PFSK-1 (cell line): ENCODE data around the gene KCP. TPM values are rescaled to one million over a fixed set of nuclear protein-coding genes. Genes with fewer than 3 reads are reported as not detected.

Source experiments
- FOXP2 ChIP-seq: optimal IDR thresholded peaks from 2 replicates; pipeline ENCODE3; 2011; ENCODE audit warnings: borderline replicate concordance, control low read depth, inconsistent platforms; ENCODE audit not compliant: insufficient read depth; ENCODE audit errors: extremely low read length, extremely low read depth
- POLR2AphosphoS5 ChIP-seq: IDR thresholded peaks from 2 replicates; pipeline ENCODE4 v1.6.1; 2012; ENCODE audit warnings: low read depth, mild to moderate bottlenecking, control low read depth, low read length, moderate library complexity
- SIN3A ChIP-seq: IDR thresholded peaks from 2 replicates; pipeline ENCODE4 v1.6.1; 2012; ENCODE audit warnings: mild to moderate bottlenecking, low read length, moderate library complexity, borderline replicate concordance; ENCODE audit not compliant: insufficient read depth
- TAF1 ChIP-seq: IDR thresholded peaks from 2 replicates; pipeline ENCODE4 v1.6.1; 2012; ENCODE audit warnings: low read length, control low read depth, borderline replicate concordance; ENCODE audit not compliant: insufficient read depth
- polyA plus RNA-seq: library from polyadenylated mRNA; unstranded; fragments of >200 nt; gene quantifications from one replicate; pipeline ENCODE4 v1.2.1, GENCODE V29; 2012; ENCODE audit warnings: low read depth, missing spikeins; ENCODE audit not compliant: insufficient read length
- TF ChIP-seq, protein P1 (sequence below), 2 experiments: IDR thresholded peaks; 2 replicates each; pipeline versions ENCODE4 v1.6.1 to v1.8.0; 2011 to 2012; ENCODE audit warnings: low read depth in 2 of 2, low read length in 2 of 2, control low read depth in 1 of 2, inconsistent platforms in 1 of 2, mild to moderate bottlenecking in 1 of 2, moderate library complexity in 1 of 2; ENCODE audit not compliant: insufficient read depth in 1 of 2

Gene KCP
- 2.2 TPM for polyA plus RNA-seq

DNA sequence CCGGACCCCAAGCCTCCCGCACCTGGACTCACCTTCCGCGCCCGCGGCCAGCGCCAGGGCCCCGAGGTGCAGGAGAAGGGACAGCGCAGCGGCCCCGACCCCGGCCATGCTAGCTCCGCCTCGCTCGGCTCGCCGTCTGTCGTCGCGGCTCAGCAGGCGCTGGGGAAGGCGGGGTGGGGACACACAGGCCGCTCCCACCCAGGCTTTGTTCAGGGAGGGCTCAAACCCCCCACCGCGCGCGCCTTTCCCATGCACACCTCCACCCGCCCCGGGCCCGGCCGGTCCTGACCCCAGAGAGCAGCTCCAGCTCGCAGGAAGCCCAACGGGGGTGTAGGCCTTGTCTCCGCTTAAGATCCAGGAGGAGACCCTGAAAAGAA, at the start of gene KCP:
KCP (minus strand) TSS at position 141 of the 377 bp plus-strand sequence; CDS start at position 108, 33 bp downstream.
- TF ChIP-seq TAF1 (no peak), SIN3A (no peak), FOXP2 (no peak), POLR2AphosphoS5 (no peak)
- TF ChIP-seq, protein P1, sequence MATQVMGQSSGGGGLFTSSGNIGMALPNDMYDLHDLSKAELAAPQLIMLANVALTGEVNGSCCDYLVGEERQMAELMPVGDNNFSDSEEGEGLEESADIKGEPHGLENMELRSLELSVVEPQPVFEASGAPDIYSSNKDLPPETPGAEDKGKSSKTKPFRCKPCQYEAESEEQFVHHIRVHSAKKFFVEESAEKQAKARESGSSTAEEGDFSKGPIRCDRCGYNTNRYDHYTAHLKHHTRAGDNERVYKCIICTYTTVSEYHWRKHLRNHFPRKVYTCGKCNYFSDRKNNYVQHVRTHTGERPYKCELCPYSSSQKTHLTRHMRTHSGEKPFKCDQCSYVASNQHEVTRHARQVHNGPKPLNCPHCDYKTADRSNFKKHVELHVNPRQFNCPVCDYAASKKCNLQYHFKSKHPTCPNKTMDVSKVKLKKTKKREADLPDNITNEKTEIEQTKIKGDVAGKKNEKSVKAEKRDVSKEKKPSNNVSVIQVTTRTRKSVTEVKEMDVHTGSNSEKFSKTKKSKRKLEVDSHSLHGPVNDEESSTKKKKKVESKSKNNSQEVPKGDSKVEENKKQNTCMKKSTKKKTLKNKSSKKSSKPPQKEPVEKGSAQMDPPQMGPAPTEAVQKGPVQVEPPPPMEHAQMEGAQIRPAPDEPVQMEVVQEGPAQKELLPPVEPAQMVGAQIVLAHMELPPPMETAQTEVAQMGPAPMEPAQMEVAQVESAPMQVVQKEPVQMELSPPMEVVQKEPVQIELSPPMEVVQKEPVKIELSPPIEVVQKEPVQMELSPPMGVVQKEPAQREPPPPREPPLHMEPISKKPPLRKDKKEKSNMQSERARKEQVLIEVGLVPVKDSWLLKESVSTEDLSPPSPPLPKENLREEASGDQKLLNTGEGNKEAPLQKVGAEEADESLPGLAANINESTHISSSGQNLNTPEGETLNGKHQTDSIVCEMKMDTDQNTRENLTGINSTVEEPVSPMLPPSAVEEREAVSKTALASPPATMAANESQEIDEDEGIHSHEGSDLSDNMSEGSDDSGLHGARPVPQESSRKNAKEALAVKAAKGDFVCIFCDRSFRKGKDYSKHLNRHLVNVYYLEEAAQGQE (IDR thresholded peaks at IDR 0.05; ENCODE audit: insufficient read depth in 1 of 2, low read depth in 2 of 2, low read length in 2 of 2) = no peak

GRCh38 chr7:128959296-128959695, 48.8 kb upstream of the KCP start:
- TF ChIP-seq SIN3A = no peak
- TF ChIP-seq POLR2AphosphoS5 = no peak
- TF ChIP-seq FOXP2 = no peak
- no peak for TF ChIP-seq TAF1
- TF ChIP-seq, protein P1 (IDR thresholded peaks at IDR 0.05; ENCODE audit: insufficient read depth in 1 of 2, low read depth in 2 of 2, low read length in 2 of 2) = no peak

- TF ChIP-seq FOXP2 (no peak), POLR2AphosphoS5 (no peak), SIN3A (no peak), TAF1 (no peak)
- TF ChIP-seq, protein P1 (IDR thresholded peaks at IDR 0.05; ENCODE audit: insufficient read depth in 1 of 2, low read depth in 2 of 2, low read length in 2 of 2) = no peak
Observed at GRCh38 chr7:128955981-128956380, 45.5 kb upstream of the KCP start.

- TF ChIP-seq FOXP2 (no peak), SIN3A (no peak)
Observed at GRCh38 chr7:128954830-128955802, 44.6 kb upstream of the KCP start.

DNA sequence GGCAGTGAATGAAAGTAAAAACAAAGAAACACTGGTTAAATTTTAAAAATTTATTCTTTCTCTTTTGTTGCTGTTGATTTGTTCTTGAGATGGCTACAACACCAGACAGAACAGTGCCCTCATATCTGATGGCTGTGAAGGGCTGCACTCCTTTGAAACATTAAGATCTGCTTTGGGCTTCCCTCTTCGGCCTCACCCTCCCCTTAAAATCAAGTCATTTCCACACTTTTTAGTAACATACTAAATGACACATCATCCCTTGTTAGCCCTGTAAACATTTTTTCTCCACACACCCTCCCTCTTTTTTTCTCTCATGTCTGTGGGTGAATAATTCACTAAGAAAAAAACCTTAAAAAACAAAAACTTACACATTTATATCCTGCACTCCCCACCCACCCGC, 43.6 kb upstream of the KCP start:
- no peak for TF ChIP-seq SIN3A
- TF ChIP-seq POLR2AphosphoS5 = no peak
- TF ChIP-seq TAF1 = no peak
- TF ChIP-seq FOXP2 = no peak
- TF ChIP-seq, protein P1 (IDR thresholded peaks at IDR 0.05; ENCODE audit: insufficient read depth in 1 of 2, low read depth in 2 of 2, low read length in 2 of 2) = no peak
